Neuronal stem cell (in vitro differentiated cells): ENCODE data around the gene MPIG6B.

Experiments used
- DNase-seq: peaks from one replicate; pipeline ENCODE4 v3.0.0-alpha.2; 2013; ENCODE audit warnings: low spot score
- H2AFZ ChIP-seq: one replicate; pipeline ENCODE4 v1.6.1; 2013; ENCODE audit warnings: mild to moderate bottlenecking, low read length, inconsistent platforms
- H2AK5ac ChIP-seq: 2 replicates; pipeline ENCODE4 v1.6.1; 2013; ENCODE audit warnings: low read depth, mild to moderate bottlenecking, inconsistent platforms, low read length, moderate library complexity, mixed read lengths
- H2BK120ac ChIP-seq: 2 replicates; pipeline ENCODE4 v1.6.1; 2013; ENCODE audit warnings: low read depth, mild to moderate bottlenecking, inconsistent platforms, low read length, moderate library complexity, mixed read lengths
- H2BK12ac ChIP-seq: one replicate; pipeline ENCODE4 v1.6.1; 2013; ENCODE audit warnings: low read length, inconsistent platforms
- H2BK15ac ChIP-seq: 2 replicates; pipeline ENCODE4 v1.6.1; 2013; ENCODE audit warnings: mild to moderate bottlenecking, low read length, inconsistent platforms, mixed read lengths
- H2BK5ac ChIP-seq: one replicate; pipeline ENCODE4 v1.6.1; 2013; ENCODE audit warnings: inconsistent platforms, mild to moderate bottlenecking, low read length, moderate library complexity
- H3K14ac ChIP-seq: one replicate; pipeline ENCODE4 v1.6.1; 2013; ENCODE audit warnings: low read length, inconsistent platforms
- H3K18ac ChIP-seq: 2 replicates; pipeline ENCODE4 v1.6.1; 2013; ENCODE audit warnings: low read length, inconsistent platforms
- H3K23ac ChIP-seq: 2 replicates; pipeline ENCODE4 v1.6.1; 2013; ENCODE audit warnings: low read depth, mild to moderate bottlenecking, mixed read lengths, low read length, inconsistent platforms; ENCODE audit not compliant: poor library complexity
- H3K27ac ChIP-seq: replicated peaks from 3 replicates; pipeline ENCODE4 v1.5.1; 2013; ENCODE audit warnings: low read length, inconsistent platforms
- H3K27me3 ChIP-seq, 3 experiments: 2 replicates each; pipeline ENCODE4 v1.6.1; 2013; ENCODE audit warnings: low read length in 3 of 3, mild to moderate bottlenecking in 2 of 3, inconsistent platforms in 1 of 3, low read depth in 1 of 3, mixed read lengths in 1 of 3, moderate library complexity in 1 of 3; ENCODE audit not compliant: control insufficient read depth in 3 of 3, insufficient read depth in 3 of 3
- H3K36me3 ChIP-seq, 2 donors: replicated peaks in 1 of 2; 2 replicates each; pipeline ENCODE4 v1.6.1; 2013; ENCODE audit warnings: low read length in 2 of 2; ENCODE audit not compliant: control insufficient read depth in 2 of 2, insufficient read depth in 2 of 2
- H3K4ac ChIP-seq: 2 replicates; pipeline ENCODE4 v1.6.1; 2013; ENCODE audit warnings: inconsistent platforms, mild to moderate bottlenecking, low read length, moderate library complexity
- H3K4me1 ChIP-seq, 2 donors: 1 replicate in 1 of 2; 2 replicates in 1 of 2; pipeline ENCODE4 v1.6.1; 2013; ENCODE audit warnings: low read length in 2 of 2, low read depth in 1 of 2; ENCODE audit not compliant: control insufficient read depth in 2 of 2, insufficient read depth in 1 of 2
- H3K4me2 ChIP-seq: one replicate; pipeline ENCODE4 v1.6.1; 2013; ENCODE audit warnings: mild to moderate bottlenecking, low read length, inconsistent platforms; ENCODE audit not compliant: insufficient read depth, poor library complexity, severe bottlenecking
- H3K4me3 ChIP-seq, 2 donors: 2 replicates each; pipeline ENCODE4 v1.5.1; 2013; ENCODE audit warnings: low read length in 2 of 2, mild to moderate bottlenecking in 2 of 2, inconsistent platforms in 1 of 2, moderate library complexity in 1 of 2
- H3K79me1 ChIP-seq: one replicate; pipeline ENCODE4 v1.6.1; 2013; ENCODE audit warnings: low read depth, mild to moderate bottlenecking, inconsistent platforms, low read length, moderate library complexity
- H3K9ac ChIP-seq: one replicate; pipeline ENCODE4 v1.6.1; 2013; ENCODE audit warnings: mild to moderate bottlenecking, low read depth, low read length, inconsistent platforms; ENCODE audit not compliant: poor library complexity
- H3K9me3 ChIP-seq, 2 donors: replicated peaks in 1 of 2; 2 replicates each; pipeline versions ENCODE3 to v1.6.1; 2013; ENCODE audit warnings: low read length in 2 of 2, mild to moderate bottlenecking in 2 of 2, inconsistent platforms in 1 of 2, low read depth in 1 of 2, mixed read lengths in 1 of 2, moderate library complexity in 1 of 2; ENCODE audit not compliant: control insufficient read depth in 2 of 2, insufficient read depth in 1 of 2
- H4K8ac ChIP-seq: one replicate; pipeline ENCODE4 v1.6.1; 2013; ENCODE audit warnings: low read depth, mild to moderate bottlenecking, inconsistent platforms, low read length, moderate library complexity
- H4K91ac ChIP-seq: one replicate; pipeline ENCODE4 v1.6.1; 2013; ENCODE audit warnings: low read length, low read depth, mild to moderate bottlenecking, inconsistent platforms; ENCODE audit not compliant: poor library complexity
- WGBS, 2 donors: extraction: QIAGEN DNeasy Blood & Tissue Kit; methylation state at CpG; one replicate each; pipeline ENCODE4 v1.1.7; 2013; ENCODE audit warnings: missing lambda C conversion rate in 2 of 2, mixed read lengths in 1 of 2; ENCODE audit not compliant: insufficient read length in 2 of 2, insufficient replicate concordance in 1 of 2; ENCODE audit errors: extremely low coverage in 2 of 2; 5-methylcytosine and 5-hydroxymethylcytosine counted together

The MPIG6B gene

GRCh38 chr6:31680226-31681134 is 42.7 kb upstream of the MPIG6B start, which contains the start of gene LY6G5C:
TSS of gene LY6G5C (minus strand) at chr6:31681067. CDS start at chr6:31680373, 694 bp downstream.
- Histone ChIP-seq H3K4me1 (peaks cover 4 to 9% of the 10 kb centered on the region in 2 donors), H3K4me2 (peak within 1 kb of the TSS; percentile 87), H3K4ac (no peak within 1 kb of the TSS), H3K18ac (peak within 1 kb of the TSS; percentile 88), H2BK120ac (no peak within 1 kb of the TSS), H3K14ac (peak within 1 kb of the TSS; percentile 44), H4K8ac (no peak within 1 kb of the TSS), H3K27me3 (peaks cover 0 to 16% (median 7%) of the 10 kb centered on the region in 3 experiments), H3K23ac (peak within 1 kb of the TSS; percentile 57), H3K9me3 (no peaks in the 10 kb centered on the region), H3K4me3 (peak within 1 kb of the TSS in 1 of 2 donors; percentile 73), H2AK5ac (peak within 1 kb of the TSS; percentile 47), H4K91ac (no peak within 1 kb of the TSS), H3K36me3 (peaks cover 0 to 27% of the 10 kb centered on the region in 2 donors), H3K27ac (no peak within 1 kb of the TSS), H2BK12ac (no peak within 1 kb of the TSS), H3K9ac (peak within 1 kb of the TSS; percentile 91), H3K79me1 (no peaks in the 10 kb centered on the region), H2BK5ac (peak within 1 kb of the TSS; percentile 63), H2AFZ (peak within 1 kb of the TSS; percentile 69), H2BK15ac (peak within 1 kb of the TSS; percentile 15)
- peak; percentile 56 for DNase-seq
- WGBS, 2 donors, result no CpG with 5 or more reads among the region's 17 CpGs

DNA sequence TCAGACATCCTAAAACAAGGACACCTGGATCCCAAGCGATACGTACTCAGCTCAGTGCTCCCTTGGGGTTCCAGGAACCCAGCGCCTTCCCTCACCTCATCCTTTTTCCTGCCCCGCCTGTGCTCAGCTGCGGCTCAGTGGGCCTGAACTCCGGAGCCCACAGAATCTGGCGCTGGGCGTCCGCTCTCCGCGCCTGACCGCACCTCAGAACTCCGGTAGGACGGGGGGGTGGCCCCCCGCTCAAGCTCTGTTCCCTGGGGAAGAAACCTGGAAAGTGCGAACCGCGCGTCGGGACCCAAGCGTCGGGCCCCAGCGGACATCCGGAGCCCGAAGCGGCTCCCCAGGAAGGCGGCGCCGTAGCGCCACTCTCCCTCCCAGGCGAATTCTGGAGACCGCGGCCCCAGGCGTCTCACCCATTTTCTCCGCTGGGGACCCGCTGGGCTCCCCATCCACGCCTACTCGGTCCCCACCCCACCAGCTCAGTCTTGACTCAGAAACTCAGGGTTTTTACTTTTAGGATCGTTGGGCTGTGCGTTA is 42.0 kb upstream of the MPIG6B start:
- Histone ChIP-seq H3K9ac (peak overlapping the region; percentile 91), H3K4me1 (peaks cover 4 to 9% of the 10 kb centered on the region in 2 donors), H2BK5ac (peak overlapping the region; percentile 63), H3K27me3 (peaks cover 0 to 16% (median 7%) of the 10 kb centered on the region in 3 experiments), H3K23ac (no peak overlapping the region), H3K4ac (no peak overlapping the region), H2AFZ (no peak overlapping the region), H4K91ac (no peak overlapping the region), H3K27ac (no peak overlapping the region), H2BK120ac (no peak overlapping the region), H3K14ac (peak overlapping the region; percentile 44), H2BK12ac (no peak overlapping the region), H3K4me2 (peak overlapping the region; percentile 87), H4K8ac (no peak overlapping the region), H3K79me1 (no peaks in the 10 kb centered on the region), H3K36me3 (peaks cover 0 to 33% of the 10 kb centered on the region in 2 donors), H3K18ac (peak overlapping the region; percentile 88), H2AK5ac (peak overlapping the region; percentile 47), H2BK15ac (peak overlapping the region; percentile 15), H3K4me3 (peak overlapping the region in 1 of 2 donors; percentile 73), H3K9me3 (no peaks in the 10 kb centered on the region)
- WGBS, 2 donors, result no CpG with 5 or more reads among the region's 40 CpGs
- DNase-seq, result no peak

DNA sequence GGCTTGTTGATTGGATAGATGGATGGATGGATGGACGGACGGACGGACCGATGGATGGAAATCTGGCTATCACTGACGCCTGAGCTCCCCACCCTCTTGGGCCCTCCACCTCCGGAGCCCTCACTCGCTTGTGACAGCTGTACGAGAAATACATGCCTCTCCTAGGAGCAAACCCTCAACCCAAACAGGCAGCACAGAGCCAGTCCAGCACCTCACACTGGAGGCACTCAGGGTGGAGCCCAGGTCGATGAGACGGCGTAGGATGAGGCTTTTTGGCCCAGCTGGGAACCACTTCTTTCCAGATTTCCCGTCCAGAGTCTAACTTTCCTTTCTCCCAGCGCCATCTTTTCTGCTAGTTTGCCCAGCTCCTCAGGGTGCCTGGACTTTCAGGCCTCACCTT is 39.6 kb upstream of the MPIG6B start:
- Histone ChIP-seq H4K91ac (no peak overlapping the region), H3K14ac (no peak overlapping the region), H3K27ac (no peak overlapping the region), H4K8ac (no peak overlapping the region), H3K4ac (no peak overlapping the region), H3K18ac (peak overlapping the region; percentile 18), H3K9me3 (no peaks in the 10 kb centered on the region), H3K4me1 (peaks cover 4 to 9% of the 10 kb centered on the region in 2 donors), H3K23ac (peak overlapping the region; percentile 61), H3K4me2 (peak overlapping the region; percentile 82), H3K36me3 (peaks cover 16 to 57% of the 10 kb centered on the region in 2 donors), H2AFZ (no peak overlapping the region), H2BK5ac (no peak overlapping the region), H2AK5ac (peak overlapping the region; percentile 65), H2BK120ac (no peak overlapping the region), H3K4me3 (no peak overlapping the region), H2BK12ac (no peak overlapping the region), H2BK15ac (no peak overlapping the region), H3K9ac (peak overlapping the region; percentile 22), H3K79me1 (no peaks in the 10 kb centered on the region), H3K27me3 (peaks cover 0 to 16% (median 7%) of the 10 kb centered on the region in 3 experiments)
- WGBS, 2 donors, result no CpG with 5 or more reads among the region's 13 CpGs
- DNase-seq, result no peak

DNA sequence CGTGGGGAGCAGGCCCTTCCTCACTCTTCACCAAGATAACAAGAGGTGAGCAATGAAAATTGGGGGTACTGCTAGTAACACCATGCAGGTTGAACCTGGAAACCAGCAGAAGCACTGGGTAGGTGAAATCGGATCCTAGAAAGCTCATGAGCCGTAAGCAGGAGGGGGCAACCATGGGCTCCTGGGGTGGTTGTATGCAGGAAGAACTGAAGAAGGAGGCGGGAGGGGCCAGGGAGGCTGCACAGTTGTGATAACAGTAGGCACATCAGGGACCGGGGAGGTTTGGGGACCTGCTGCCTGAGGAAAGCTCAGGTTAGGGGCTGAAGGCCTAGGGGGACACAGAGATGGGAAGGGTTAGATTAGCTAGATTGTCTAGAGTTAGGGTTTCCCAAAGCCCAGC is 36.7 kb upstream of the MPIG6B start:
- DNase-seq, result no peak
- Histone ChIP-seq H2BK12ac (no peak overlapping the region), H4K91ac (no peak overlapping the region), H3K23ac (no peak overlapping the region), H3K27me3 (peaks cover 0 to 7% (median 5%) of the 10 kb centered on the region in 3 experiments), H3K4me2 (no peak overlapping the region), H4K8ac (no peak overlapping the region), H2AK5ac (no peak overlapping the region), H3K36me3 (peaks cover 35 to 85% of the 10 kb centered on the region in 2 donors), H3K14ac (no peak overlapping the region), H3K9me3 (no peaks in the 10 kb centered on the region), H2AFZ (no peak overlapping the region), H3K4me1 (peaks cover 3 to 8% of the 10 kb centered on the region in 2 donors), H3K18ac (no peak overlapping the region), H3K27ac (no peak overlapping the region), H2BK120ac (no peak overlapping the region), H3K4ac (no peak overlapping the region), H3K4me3 (no peak overlapping the region), H2BK15ac (no peak overlapping the region), H3K79me1 (no peaks in the 10 kb centered on the region), H3K9ac (no peak overlapping the region), H2BK5ac (no peak overlapping the region)
- no CpG with 5 or more reads among the region's 5 CpGs for WGBS, 2 donors
